Measurements from ENCODE around the gene OBSL1. TPM values are rescaled to one million over a fixed set of nuclear protein-coding genes. Genes with fewer than 3 reads are reported as not detected.

Gene OBSL1
- total and polyA plus RNA-seq, 2 of the 4 experiments (the other 2 are of a cell fraction), result 21.5 to 51.2 TPM

DNA sequence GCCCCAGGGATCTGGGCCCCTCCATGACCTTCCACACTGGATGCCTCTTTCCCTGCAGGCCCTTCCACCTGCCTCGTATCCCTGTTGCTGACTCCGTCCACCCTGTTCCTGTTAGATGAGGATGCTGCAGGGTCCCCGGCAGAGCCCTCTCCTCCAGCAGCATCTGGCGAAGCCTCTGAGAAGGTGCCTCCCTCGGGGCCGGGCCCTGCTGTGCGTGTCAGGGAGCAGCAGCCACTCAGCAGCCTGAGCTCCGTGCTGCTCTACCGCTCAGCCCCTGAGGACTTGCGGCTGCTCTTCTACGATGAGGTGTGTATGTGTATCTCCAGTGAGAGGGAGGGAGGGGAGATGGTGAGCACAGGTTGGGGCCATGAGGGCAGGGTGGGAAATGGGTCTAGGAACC is 43.7 kb upstream of the OBSL1 start:
- Histone ChIP-seq H2BK20ac (ENCODE audit: low read depth, low read length) (no peak overlapping the region), H2BK120ac (ENCODE audit: low read depth, low read length) (no peak overlapping the region), H2AK9ac (replicated peaks; ENCODE audit: low read depth, low read length, poor library complexity) (no peak overlapping the region), H2BK5ac (ENCODE audit: low read depth, low read length, poor library complexity, severe bottlenecking) (no peak overlapping the region), H3K14ac (replicated peaks; ENCODE audit: low read depth, low read length) (no peak overlapping the region), H3K9me1 (ENCODE audit: insufficient read depth, low read length) (no peaks in the 10 kb centered on the region), H2AFZ (replicated peaks; ENCODE audit: low read length, poor library complexity) (no peak overlapping the region), H3K36me3 (ENCODE audit: control insufficient read depth, insufficient read depth, low read length) (peaks cover 33% of the 10 kb centered on the region), H3K9me3 (ENCODE audit: control insufficient read depth, insufficient read depth, low read length) (no peaks in the 10 kb centered on the region), H3K4me2 (ENCODE audit: low read depth, low read length) (no peak overlapping the region), H4K5ac (ENCODE audit: low read depth, low read length) (no peak overlapping the region), H4K20me1 (ENCODE audit: insufficient read depth, low read length) (no peaks in the 10 kb centered on the region), H3K79me1 (ENCODE audit: low read depth in 1 of 2, low read length in 2 of 2) (no peaks in the 10 kb centered on the region), H3K4ac (ENCODE audit: low read depth, low read length) (no peak overlapping the region), H3K56ac (ENCODE audit: extremely low read depth, insufficient read depth, low read length) (no peak overlapping the region), H3K27me3 (ENCODE audit: control insufficient read depth, insufficient read depth, low read length) (no peaks in the 10 kb centered on the region), H3K27ac (ENCODE audit: insufficient read depth, low read length) (no peak overlapping the region), H4K91ac (ENCODE audit: insufficient read depth, low read depth, low read length) (no peak overlapping the region), H3K9ac (ENCODE audit: low read depth, low read length) (no peak overlapping the region), H2BK15ac (ENCODE audit: low read depth, low read length) (no peak overlapping the region), H4K8ac (ENCODE audit: low read depth in 2 of 2, low read length in 2 of 2) (no peak overlapping the region), H3K23ac (ENCODE audit: low read depth, low read length) (no peak overlapping the region), H3K4me3 (ENCODE audit: insufficient read depth, low read depth, low read length) (no peak overlapping the region), H3K18ac (ENCODE audit: low read depth, low read length) (no peak overlapping the region), H2AK5ac (ENCODE audit: low read depth, low read length) (no peak overlapping the region), H3K4me1 (ENCODE audit: control insufficient read depth, insufficient read depth, low read length) (no peaks in the 10 kb centered on the region)
- ChIA-PET POLR2A (ENCODE audit: unreplicated experiment) (no interaction called here), CTCF (no interaction called here)
- dilution Hi-C loops (cut with HindIII; ENCODE audit: low sequenced_read_pairs, unreplicated experiment) (no loop called here), intact Hi-C loops (cut with micrococcal nuclease) (no loop called here), in situ Hi-C loops (cut with MboI; ENCODE audit: low sequenced_read_pairs) (no loop called here)
- TF ChIP-seq MXI1 (IDR thresholded peaks at IDR 0.05; ENCODE audit: borderline replicate concordance, low read depth, low read length), result no peak
- no peak for TF ChIP-seq RCOR1 (IDR thresholded peaks at IDR 0.05; ENCODE audit: insufficient replicate concordance, low read length)
- no peak for TF ChIP-seq CTCF (conservative IDR thresholded peaks at IDR 0.05; ENCODE audit: low read depth, low read length)
- no peak for TF ChIP-seq FOS (IDR thresholded peaks at IDR 0.05; ENCODE audit: low read depth, low read length)
- no peak for TF ChIP-seq CEBPB (IDR thresholded peaks at IDR 0.05; ENCODE audit: low read depth, low read length)
- TF ChIP-seq MAZ (IDR thresholded peaks at IDR 0.05; ENCODE audit: borderline replicate concordance, low read depth, low read length), result no peak
- TF ChIP-seq MAFK (IDR thresholded peaks at IDR 0.05; ENCODE audit: low read depth, low read length), result no peak
- no peak for TF ChIP-seq NFE2L2 (IDR thresholded peaks at IDR 0.05; ENCODE audit: low read depth, low read length)
- TF ChIP-seq, protein P1, sequence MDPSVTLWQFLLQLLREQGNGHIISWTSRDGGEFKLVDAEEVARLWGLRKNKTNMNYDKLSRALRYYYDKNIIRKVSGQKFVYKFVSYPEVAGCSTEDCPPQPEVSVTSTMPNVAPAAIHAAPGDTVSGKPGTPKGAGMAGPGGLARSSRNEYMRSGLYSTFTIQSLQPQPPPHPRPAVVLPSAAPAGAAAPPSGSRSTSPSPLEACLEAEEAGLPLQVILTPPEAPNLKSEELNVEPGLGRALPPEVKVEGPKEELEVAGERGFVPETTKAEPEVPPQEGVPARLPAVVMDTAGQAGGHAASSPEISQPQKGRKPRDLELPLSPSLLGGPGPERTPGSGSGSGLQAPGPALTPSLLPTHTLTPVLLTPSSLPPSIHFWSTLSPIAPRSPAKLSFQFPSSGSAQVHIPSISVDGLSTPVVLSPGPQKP (IDR thresholded peaks at IDR 0.05; ENCODE audit: borderline replicate concordance, low read depth, low read length), result no peak
- no peak for TF ChIP-seq USF2 (IDR thresholded peaks at IDR 0.05; ENCODE audit: low read depth, low read length)
- TF ChIP-seq RAD21 (IDR thresholded peaks at IDR 0.05; ENCODE audit: low read length), result no peak
- no peak for TF ChIP-seq BHLHE40 (IDR thresholded peaks at IDR 0.05; ENCODE audit: low read depth, low read length)
- TF ChIP-seq CHD1 (IDR thresholded peaks at IDR 0.05; ENCODE audit: low read depth, low read length), result no peak
- no peak for TF ChIP-seq RFX5 (IDR thresholded peaks at IDR 0.05; ENCODE audit: low read depth, low read length)
- no peak for TF ChIP-seq POLR2A (IDR thresholded peaks at IDR 0.05; ENCODE audit: low read depth, low read length)
- no peak for TF ChIP-seq SMC3 (IDR thresholded peaks at IDR 0.05; ENCODE audit: low read depth, low read length)
- 94% methylated on average over 9 of the region's 11 CpGs; no CpG with 5 or more reads in 1 of the 2 experiments for WGBS, 2 experiments (ENCODE audit: extremely low coverage in 2 of 2, insufficient read length in 1 of 2)
- DNase-seq (no peak), ATAC-seq (ENCODE audit: low read depth) (no peak)
- BruUV-seq (replicated peaks), result no TSS peak
